ENCODE results near the gene KBTBD13.

Gene KBTBD13

DNA sequence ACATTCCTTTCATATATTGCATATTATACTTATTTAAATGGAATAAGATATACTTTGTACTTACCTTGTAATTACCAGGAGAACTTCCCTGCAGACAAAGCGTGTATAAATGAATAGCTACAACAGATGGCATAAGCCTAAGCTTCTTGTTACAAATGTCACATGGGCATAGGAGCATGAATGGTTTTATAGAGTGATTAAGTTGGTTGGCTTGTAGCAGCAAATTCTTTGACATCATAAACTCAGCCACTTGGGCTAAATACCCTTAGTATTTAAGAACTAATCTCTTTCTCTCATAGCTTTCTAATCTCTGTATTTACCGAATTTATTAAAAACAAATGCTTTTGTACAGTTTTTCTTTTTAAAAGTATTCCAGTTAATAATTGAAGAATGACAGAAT, 38.5 kb downstream of the KBTBD13 start, which contains the start of gene UBAP1L:
Gene UBAP1L, minus strand, starts transcription at position 115 of the 400 bp plus-strand sequence. CDS start 8,985 bp downstream, outside the sequence.
- ATAC-seq (no peak), DNase-seq (no peak)

DNA sequence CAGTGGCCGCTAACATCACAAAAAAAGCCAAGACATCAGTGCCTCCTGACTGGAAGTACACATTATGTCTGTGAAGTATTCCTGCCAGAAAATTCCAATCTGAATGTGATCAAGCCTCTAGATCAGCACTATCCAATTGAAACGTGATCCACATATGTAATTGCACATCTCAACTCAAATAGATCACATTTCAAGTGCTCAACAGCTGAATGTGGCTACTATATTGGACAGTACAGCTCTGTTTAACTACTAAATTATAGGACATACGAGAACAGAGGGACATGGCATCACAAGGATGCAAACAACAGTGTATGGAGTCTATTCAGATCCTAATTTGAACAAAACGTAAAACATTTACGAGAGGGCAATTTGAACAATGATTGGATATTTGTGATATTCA, 39.0 kb downstream of the KBTBD13 start:
- DNase-seq = no peak
- no peak for ATAC-seq

Measured in stimulated activated naive CD8-positive, alpha-beta T cell treated with anti-CD3 and anti-CD28 coated beads, Interleukin-15, Interleukin-2, amounts not matched to agents 100 U/mL and 50 U/mL, for 24 hours (primary cell).